Common myeloid progenitor, CD34-positive (primary cell): ENCODE results near the gene EVX2.

Source experiments
- CTCF ChIA-PET: fragments of 350-600 bp; sonication (Branson Sonifier 250); formaldehyde crosslinking; loops from one replicate; lab custom pipeline; 2021; ENCODE audit warnings: antibody characterized with exemption; lab: Charles Lee
- POLR2A ChIA-PET: fragments of 350-600 bp; sonication (Branson Sonifier 250); formaldehyde crosslinking; loops from one replicate; lab custom pipeline; 2021; ENCODE audit warnings: antibody characterized with exemption; lab: Charles Lee
- DNase-seq, 3 donors: peaks; one replicate each; pipeline versions ENCODE4 v3.0.0 to v3.0.0-alpha.2; 2013
- H3K27ac ChIP-seq, 2 experiments: 1 replicate in 1 of 2; 2 replicates in 1 of 2; pipeline ENCODE4 v1.7.0; 2013; ENCODE audit warnings: inconsistent platforms in 2 of 2, low read length in 2 of 2, mild to moderate bottlenecking in 2 of 2, low read depth in 1 of 2, moderate library complexity in 1 of 2; ENCODE audit not compliant: severe bottlenecking in 2 of 2, insufficient read depth in 1 of 2, poor library complexity in 1 of 2
- H3K27me3 ChIP-seq, 5 experiments: replicated peaks in 2 of 5; 1 replicate in 3 of 5; 2 replicates in 2 of 5; pipeline versions ENCODE4 v1.6.1 to v1.7.0; 2013; ENCODE audit warnings: low read length in 4 of 5, mild to moderate bottlenecking in 2 of 5, moderate library complexity in 2 of 5, inconsistent platforms in 1 of 5; ENCODE audit not compliant: insufficient read depth in 5 of 5, control insufficient read depth in 4 of 5
- H3K36me3 ChIP-seq, 4 experiments: 1 replicate in 2 of 4; 2 replicates in 2 of 4; pipeline versions ENCODE4 v1.6.1 to v1.7.0; 2013; ENCODE audit warnings: low read length in 3 of 4, control low read depth in 1 of 4, mild to moderate bottlenecking in 1 of 4; ENCODE audit not compliant: control insufficient read depth in 4 of 4, insufficient read depth in 4 of 4
- H3K4me1 ChIP-seq, 4 experiments: 1 replicate in 3 of 4; 2 replicates in 1 of 4; pipeline versions ENCODE4 v1.6.1 to v1.7.1; 2013; ENCODE audit warnings: low read length in 3 of 4, mild to moderate bottlenecking in 3 of 4, control low read depth in 1 of 4, inconsistent platforms in 1 of 4, moderate library complexity in 1 of 4; ENCODE audit not compliant: control insufficient read depth in 4 of 4, insufficient read depth in 4 of 4; ENCODE audit errors: control extremely low read depth in 1 of 4
- H3K4me3 ChIP-seq, 7 experiments: 1 replicate in 4 of 7; 2 replicates in 3 of 7; pipeline versions ENCODE4 v1.5.1 to v1.7.0; 2013; ENCODE audit warnings: mild to moderate bottlenecking in 7 of 7, low read length in 6 of 7, moderate library complexity in 6 of 7, inconsistent platforms in 2 of 7, low read depth in 2 of 7, control low read depth in 1 of 7; ENCODE audit not compliant: insufficient read depth in 4 of 7, control insufficient read depth in 1 of 7; ENCODE audit errors: extremely low read depth in 1 of 7
- H3K9me3 ChIP-seq, 5 experiments: 1 replicate in 4 of 5; 2 replicates in 1 of 5; pipeline versions ENCODE4 v1.6.1 to v1.7.1; 2013; ENCODE audit warnings: low read length in 4 of 5, mild to moderate bottlenecking in 2 of 5, inconsistent platforms in 1 of 5, low read depth in 1 of 5, moderate library complexity in 1 of 5; ENCODE audit not compliant: control insufficient read depth in 4 of 5, insufficient read depth in 2 of 5; ENCODE audit errors: control extremely low read depth in 1 of 5
- WGBS: methylation state at CpG from one replicate; pipeline ENCODE4 v1.1.5; 2013; ENCODE audit not compliant: insufficient coverage; 5-methylcytosine and 5-hydroxymethylcytosine counted together

The EVX2 gene

DNA sequence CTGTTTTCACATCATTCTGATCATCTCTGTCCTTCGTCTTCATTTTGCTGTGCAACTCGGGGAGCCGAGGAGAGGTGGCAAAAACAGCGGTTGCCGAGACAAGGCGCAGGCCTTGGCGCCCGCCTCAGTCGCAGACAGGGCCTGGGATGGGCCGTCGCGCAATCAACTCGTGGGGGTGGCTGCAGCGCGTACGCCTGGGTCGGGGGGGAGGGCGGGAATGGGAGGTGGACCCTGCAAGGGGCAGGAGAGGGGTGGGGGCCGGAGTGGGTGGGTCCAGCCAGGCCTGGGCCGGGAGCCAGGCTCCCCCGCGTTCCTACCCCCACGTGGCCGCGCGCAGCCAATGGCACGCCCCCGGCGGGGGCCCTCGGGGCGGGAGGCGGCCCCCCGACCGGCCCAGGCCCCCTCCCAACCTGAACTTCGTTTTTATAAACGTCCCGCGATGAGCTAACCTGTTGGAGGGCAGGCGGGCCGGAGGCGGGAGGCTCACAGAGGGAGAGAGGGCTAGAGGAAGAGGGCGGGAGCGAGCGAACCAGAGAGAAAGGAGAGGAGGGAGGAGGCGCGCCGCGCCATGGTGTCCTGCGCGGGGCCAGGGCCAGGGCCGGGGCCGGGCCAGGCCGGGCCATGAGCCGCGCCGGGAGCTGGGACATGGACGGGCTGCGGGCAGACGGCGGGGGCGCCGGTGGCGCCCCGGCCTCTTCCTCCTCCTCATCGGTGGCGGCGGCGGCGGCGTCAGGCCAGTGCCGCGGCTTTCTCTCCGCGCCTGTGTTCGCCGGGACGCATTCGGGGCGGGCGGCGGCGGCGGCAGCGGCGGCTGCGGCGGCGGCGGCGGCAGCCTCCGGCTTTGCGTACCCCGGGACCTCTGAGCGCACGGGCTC, 8.7 kb upstream of the EVX2 start, which contains the start of gene HOXD13:
TSS of gene HOXD13 (plus strand) at position 452 of the 875 bp plus-strand sequence. CDS start at position 622, 170 bp downstream.
- H3K4me3 ChIP-seq: peak within 1 kb of the TSS in 2 of 7 experiments; percentile 17 to 36
- WGBS: 1% methylated on average over 41 of the region's 95 CpGs

DNA sequence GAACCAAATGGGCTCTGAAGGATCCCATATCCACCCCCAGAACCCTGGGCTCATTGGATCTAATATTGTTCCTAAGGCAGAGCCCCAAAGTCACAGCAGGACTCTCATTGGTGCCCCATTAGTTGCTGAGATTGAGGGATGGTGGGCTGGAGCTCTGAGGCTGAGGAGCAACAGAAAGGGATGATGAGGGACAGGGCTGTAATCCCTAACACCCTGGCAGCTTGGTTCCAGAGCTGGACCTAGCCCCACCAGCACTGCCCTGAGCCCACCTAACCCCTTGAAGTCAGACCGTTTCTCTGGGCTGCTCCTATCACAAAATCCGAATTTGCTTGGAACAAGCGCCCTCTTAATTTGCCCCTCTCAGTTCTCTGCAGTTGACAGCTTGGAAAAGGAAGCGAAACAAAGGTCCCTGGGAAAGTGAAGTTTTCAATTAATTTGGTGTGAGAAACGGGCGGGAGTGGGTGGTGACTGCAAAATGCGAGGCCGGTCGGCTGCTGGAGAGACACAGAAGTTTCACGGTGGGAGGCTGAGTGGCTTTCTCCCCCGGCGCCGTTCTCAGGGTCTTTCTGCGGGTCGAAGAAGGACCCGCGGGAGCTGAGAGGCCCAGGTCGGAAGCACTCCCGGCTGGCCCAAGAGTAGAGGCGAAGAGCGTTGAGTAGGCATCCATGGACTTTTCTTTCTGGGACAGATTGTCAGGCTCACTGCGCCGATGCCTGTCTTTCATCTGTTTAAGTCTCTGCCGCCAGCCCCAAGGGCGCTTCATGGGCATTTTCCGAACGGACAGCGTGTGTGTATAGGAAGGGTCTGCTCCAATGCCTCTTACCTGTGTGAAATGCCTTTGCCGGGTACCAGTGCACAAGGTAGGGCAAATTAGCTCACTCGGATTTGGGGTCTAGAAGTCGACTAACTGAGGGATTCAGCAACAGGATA, 7.8 kb upstream of the EVX2 start:
- Histone ChIP-seq H3K9me3 (peaks cover 0 to 10% (median 0%) of the 10 kb centered on the region in 5 experiments), H3K4me1 (peaks cover 3 to 18% (median 11%) of the 10 kb centered on the region in 4 experiments), H3K27ac (no peak overlapping the region), H3K27me3 (peaks cover 38 to 99% (median 69%) of the 10 kb centered on the region in 5 experiments), H3K4me3 (no peak overlapping the region), H3K36me3 (no peaks in the 10 kb centered on the region)
- no peak for DNase-seq
- 5% methylated on average over 31 of the region's 31 CpGs for WGBS
- ChIA-PET POLR2A (interaction anchor here (0.6 kb wide), 1 partner anchor 25 kb away, joined by 3 read pairs; no protein-coding TSS in a partner anchor), CTCF (interaction anchor here (0.9 to 1.4 kb wide), 4 partner anchors 10 to 42 kb away, joined by 3 to 4 read pairs (median 3); no protein-coding TSS in a partner anchor)

More for the DNA sequence above, 8.7 kb upstream of the EVX2 start, which contains the start of gene HOXD13:
- Histone ChIP-seq H3K27ac (no peak within 1 kb of the TSS), H3K27me3 (peaks cover 35 to 99% (median 71%) of the 10 kb centered on the region in 5 experiments), H3K9me3 (peaks cover 0 to 10% (median 0%) of the 10 kb centered on the region in 5 experiments), H3K4me1 (peaks cover 7 to 27% (median 21%) of the 10 kb centered on the region in 4 experiments), H3K36me3 (no peaks in the 10 kb centered on the region)
- no peak for DNase-seq
- CTCF ChIA-PET: interaction anchor here (1.2 to 1.4 kb wide), 2 partner anchors 39 to 41 kb away, joined by 3 to 4 read pairs; no protein-coding TSS in a partner anchor
- POLR2A ChIA-PET: no interaction called here

DNA sequence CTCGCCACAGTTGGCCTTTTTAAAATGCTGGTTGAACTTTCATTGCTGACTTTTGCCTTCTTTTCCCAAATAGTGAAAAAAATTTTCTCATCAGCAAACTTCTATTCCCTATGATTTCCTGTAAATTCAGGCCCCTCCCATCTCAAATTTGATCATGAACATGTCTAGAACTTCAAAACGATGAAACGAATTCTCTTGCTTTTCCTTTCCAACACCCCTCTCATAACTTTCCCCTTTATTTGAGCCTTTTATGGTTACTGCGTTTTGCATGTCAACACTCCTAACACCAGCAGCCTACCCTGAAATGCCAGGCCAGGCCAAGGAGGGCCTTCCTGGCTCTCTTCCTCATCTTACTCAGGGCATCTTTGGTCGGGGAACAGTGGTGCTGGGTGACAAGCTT, 7.1 kb upstream of the EVX2 start:
- H3K27me3 ChIP-seq: peaks cover 37 to 99% (median 72%) of the 10 kb centered on the region in 5 experiments
- POLR2A ChIA-PET: no interaction called here
- no peaks in the 10 kb centered on the region for H3K36me3 ChIP-seq
- 23% methylated on average over 3 of the region's 5 CpGs for whole genome bisulfite sequencing
- peaks cover 0 to 10% (median 0%) of the 10 kb centered on the region in 5 experiments for H3K9me3 ChIP-seq
- peaks cover 0 to 18% (median 9%) of the 10 kb centered on the region in 4 experiments for H3K4me1 ChIP-seq
- H3K4me3 ChIP-seq: no peak overlapping the region
- no peak overlapping the region for H3K27ac ChIP-seq
- CTCF ChIA-PET: interaction anchor here (1.1 kb wide), 1 partner anchor 10 kb away, joined by 3 read pairs; no protein-coding TSS in a partner anchor
- DNase-seq: no peak

- CTCF ChIA-PET: interaction anchor here (2.7 kb wide), 1 partner anchor 8 kb away, joined by 9 read pairs; no protein-coding TSS in a partner anchor
- Histone ChIP-seq H3K27ac (no peak overlapping the region), H3K9me3 (peaks cover 0 to 6% (median 0%) of the 10 kb centered on the region in 5 experiments), H3K27me3 (peaks cover 32 to 99% (median 73%) of the 10 kb centered on the region in 5 experiments), H3K4me1 (peaks cover 0 to 19% (median 9%) of the 10 kb centered on the region in 4 experiments), H3K4me3 (no peak overlapping the region), H3K36me3 (no peaks in the 10 kb centered on the region)
- POLR2A ChIA-PET: no interaction called here
- no peak for DNase-seq
Measured at GRCh38 chr2:176089843-176090395, 6.2 kb upstream of the EVX2 start.

DNA sequence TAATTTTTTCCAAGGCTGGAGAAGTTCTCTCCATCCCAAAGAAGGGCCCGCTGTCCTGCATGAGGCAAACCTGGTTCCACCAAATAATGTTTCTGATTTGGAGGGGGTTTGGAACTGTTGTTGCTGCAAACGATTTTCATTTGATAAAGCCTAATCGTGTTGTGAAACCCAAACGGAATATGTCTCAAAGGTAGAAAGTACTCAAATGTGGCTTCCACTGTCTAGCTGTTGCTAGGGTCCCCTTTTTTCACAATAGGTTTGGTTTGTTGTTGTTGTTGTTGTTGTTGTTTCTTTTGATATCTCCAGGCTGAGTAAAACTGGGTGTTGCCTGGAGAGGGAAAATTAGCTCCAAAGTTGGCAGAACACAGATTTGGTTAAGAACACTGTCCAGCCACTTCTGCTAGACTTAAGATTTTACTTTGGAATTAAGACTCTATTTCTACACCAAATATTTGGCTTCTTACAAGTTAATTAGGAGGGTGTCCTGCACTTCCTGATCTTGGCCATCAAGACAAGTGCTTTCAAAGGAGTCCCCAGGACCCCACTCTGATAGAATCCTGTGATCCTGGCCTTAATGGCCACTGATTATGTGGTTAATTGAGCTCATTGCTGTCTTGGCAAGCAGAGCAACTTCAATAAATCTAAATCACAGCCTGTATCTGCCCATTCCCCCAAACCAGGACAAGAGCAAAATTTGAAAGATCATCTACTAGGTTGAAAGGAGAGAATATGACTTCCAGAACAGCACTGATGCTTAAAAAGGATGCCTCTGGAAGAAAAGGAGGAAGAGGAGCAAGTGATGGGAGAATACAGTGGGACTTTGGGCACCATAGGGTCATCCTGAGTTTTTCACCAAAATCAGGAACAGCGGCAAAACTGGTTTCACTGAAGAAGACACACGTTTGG, 5.4 kb upstream of the EVX2 start:
- no peak overlapping the region for H3K4me3 ChIP-seq
- H3K9me3 ChIP-seq: peaks cover 0 to 6% (median 0%) of the 10 kb centered on the region in 5 experiments
- 0% methylated on average over 5 of the region's 6 CpGs for WGBS
- peaks cover 32 to 99% (median 73%) of the 10 kb centered on the region in 5 experiments for H3K27me3 ChIP-seq
- no peak for DNase-seq
- H3K36me3 ChIP-seq: no peaks in the 10 kb centered on the region
- H3K4me1 ChIP-seq: peaks cover 0 to 19% (median 9%) of the 10 kb centered on the region in 4 experiments
- POLR2A ChIA-PET: no interaction called here
- CTCF ChIA-PET: interaction anchor here (1.4 to 2.7 kb wide), 6 partner anchors 7 to 42 kb away, joined by 3 to 13 read pairs (median 5); no protein-coding TSS in a partner anchor
- no peak overlapping the region for H3K27ac ChIP-seq
